ENCODE data around the gene PNPLA7.
A peak's percentile ranks its signal among the peaks of the same experiment; 100 is the strongest.
"Not testable (repeated sequence)": the region's sequence is repeated elsewhere in the genome, so short reads cannot be mapped to it uniquely, and the experiment has no call there.

PNPLA7 gene

DNA sequence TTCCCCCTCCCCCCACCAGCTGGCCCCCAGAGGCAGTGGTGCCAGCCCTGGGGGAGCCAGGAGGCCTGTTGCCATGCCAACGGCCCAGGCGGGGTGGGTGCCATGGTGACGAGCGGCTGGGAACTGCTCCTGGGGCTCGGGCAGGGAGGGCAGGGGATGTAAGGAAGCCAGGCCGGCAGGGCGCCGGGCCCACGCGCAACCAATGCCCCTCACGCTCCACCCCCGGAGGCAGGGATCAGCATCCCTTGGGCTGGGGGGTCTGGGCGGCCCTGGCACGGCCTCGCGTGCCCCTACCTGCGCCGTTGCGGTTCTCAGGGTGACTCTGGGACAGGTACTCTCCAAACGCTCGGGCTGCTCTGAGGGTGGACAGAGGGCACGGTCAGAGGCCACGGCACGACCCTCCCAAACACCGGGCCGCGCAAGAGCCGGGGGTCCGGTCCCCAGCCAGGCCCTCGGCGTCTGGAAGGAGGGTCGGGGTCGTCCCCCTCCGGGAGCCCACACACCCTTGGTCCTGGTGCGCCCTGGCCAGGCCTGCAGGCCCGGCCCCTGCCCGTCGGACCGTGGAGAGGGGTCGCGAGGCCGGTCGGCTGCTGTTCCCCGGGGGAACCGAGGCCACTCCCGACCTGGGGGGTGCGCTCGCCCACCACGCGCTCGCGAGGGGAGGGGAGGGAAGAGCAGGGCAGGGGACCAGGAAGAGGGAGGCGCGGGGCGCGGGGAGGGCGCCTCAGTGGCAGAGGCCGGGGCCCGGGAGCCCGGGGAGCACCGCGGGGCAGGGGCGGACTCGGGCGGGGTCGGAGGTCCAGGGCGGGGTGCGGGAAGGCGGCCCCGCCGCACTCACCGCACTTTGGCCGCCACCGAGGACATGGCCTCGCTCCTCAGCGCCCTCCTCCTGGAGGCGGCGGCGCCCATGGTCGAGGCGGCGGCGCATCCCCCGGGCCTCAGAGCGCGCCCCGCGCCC is 91.7 kb downstream of the PNPLA7 start:
- no peak for DNase-seq

DNA sequence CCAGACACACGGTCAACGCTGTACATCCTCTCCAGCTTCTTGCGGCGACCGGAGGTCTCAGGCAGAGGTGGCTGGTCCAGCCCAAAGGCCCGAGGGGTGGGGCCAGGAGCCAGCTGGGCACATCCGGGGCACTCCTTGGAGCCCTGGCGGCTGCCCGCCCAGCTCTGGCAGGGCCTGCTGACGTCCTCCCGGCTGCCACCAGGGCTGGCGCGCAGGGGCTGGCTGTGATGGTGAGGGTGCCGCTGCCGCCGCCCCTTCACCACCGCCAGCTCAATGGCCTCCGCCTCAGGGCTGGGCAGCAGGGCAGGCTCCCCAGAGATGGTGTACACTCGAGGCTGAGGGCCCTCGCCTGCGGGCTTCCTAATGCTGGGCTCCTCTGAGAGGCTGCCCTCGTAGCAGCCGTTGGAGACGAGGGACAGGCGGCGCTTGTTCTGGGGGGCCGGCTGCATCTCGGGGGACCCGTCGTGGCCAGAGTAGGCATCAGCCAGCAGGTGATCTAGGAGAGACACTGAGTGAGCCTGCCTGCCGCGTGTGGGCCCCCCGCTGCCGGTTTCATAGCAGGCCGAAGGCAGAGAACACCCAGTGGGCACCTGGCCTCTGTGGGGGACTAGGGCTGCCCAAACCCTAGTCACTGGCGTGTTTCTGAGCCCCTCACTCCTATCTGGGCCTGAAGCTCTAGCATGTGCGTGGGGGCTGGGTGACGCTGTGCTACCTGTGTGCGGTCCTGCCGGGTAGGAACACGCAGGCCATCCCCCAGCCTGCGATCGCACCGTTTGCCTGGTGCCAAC is 92.6 kb downstream of the PNPLA7 start:
- no peak for DNase-seq

DNA sequence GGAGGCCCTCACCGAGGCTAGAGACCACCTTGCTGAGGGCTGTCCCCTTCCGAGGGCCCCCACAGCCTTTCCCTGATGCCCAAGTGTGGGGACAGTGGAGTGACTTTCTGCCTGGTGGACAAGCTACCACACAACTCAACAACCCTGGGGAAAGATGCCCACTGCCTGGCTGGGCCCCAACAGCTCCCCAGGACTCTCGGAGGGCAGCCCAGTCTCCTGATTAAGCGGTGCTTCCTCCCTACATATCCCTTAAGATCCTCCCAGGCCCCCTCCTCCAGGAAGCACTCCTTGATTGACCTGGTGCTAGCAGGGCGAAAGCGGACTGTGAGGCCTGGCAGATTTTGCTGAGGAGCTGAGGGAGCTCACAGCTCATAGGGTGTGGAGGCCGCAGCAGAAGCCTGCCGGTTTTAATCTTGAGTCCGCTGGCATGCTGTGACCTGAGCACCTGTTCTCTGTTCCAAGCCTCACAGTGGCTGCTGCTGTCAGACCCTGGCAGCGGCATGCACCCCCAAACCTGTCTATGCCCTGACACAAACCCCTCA is 93.3 kb downstream of the PNPLA7 start:
- no peak for DNase-seq

DNA sequence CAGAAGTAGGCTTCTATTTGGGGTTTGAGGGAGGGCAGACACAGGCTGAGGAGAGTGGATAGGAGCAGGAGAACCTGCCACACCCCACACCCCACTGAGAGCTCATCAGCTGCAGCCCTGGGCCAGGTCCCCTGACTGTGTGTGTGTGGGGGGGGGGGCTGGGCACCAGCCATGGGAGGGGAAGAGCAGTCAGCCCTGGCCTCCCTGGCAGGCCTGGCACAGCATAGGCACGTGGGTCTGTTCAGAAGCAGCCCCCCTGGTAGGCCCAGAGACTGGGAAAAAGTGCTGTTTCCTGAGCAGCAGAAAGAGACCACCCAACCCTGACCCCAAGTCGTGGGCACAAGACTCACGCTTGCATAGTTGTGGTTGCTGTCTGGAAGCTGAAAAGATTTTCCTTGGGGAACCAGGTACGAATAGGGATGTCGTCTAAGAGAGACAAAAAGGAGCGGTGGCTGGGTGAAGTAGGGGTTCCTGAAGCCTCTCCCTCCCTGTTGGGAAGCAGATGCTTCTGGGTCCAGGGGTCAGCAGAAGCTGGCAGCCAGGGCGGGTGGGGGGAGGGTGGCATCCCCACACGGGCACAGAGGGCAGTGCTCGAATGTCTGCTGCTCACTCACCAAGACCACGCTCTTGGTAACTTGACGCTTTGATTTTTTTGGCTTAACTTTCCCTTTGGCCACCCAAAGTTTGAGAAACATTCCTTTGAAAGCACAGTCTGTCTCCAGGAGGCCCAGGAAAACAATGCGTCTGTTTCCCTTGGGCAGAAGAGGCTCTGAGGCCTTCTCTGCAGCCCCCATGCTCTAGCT is 93.9 kb downstream of the PNPLA7 start:
- DNase-seq = no peak

DNA sequence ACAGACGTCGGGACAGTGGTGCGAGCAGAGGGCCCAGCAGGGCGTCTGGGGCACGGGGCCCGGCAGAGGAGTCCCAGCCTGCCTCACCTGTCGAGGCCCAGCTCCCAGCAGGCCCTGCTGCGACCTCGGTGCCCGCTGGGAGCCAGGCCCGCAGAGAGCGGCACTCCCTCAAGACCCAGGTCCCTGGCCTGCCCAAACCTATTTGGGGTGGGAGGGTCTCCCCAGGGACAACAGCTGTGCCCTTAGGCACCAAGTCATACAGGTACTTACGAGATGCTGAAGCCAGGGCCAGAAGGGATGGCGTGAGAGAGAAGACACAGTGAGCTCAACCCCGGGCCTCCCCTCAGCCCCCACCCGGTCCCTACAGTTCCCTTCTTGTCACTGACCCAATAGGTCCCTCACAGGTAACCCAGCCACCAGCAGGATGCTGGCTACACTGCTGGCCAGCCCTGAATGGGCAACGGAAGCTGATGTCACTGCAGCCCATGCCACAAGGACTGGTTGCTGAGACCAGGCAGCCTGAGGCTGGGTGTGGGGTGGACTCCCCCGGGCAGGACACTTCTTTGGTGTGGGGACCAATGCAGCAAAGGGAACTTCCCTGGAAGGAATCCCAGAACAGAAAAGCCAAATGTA is 94.7 kb downstream of the PNPLA7 start:
- no peak for DNase-seq

DNA sequence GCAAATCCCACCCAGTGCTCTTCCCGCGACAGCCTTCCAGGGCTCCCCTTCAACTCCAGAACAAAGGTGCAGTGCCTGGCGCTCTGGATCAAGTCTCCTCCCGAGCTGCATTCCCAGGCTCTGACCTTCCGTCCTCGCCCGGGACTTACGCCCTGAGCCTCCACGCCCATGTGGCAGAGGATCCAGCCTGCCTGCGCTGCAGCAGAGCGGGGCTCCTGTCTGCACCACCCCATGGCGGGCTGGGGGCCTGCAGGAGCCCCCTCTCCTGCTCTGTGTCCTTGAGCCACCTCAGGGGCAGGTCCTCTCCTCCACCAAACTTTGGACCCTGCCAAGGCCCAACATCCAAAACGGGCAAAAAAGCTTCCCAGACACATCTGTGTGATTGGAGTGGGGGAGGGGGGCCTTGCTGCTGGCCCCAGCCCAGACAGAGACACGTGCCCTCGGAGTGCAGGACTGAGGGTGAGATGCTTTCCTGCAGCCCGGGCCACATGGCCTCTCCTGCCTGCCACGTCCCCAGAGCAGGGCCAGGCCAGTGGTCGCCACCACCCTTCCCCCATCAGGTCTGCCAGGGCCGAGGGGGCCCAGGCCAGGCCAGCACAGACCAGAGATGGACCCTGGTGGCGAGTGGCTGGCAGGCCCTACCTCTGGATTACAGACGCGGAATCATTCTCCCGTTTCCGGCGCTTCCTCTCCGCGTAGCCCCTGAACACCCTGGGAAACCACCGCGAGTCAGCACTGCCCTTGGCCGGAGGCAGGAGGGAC is 95.4 kb downstream of the PNPLA7 start:
- no peak for DNase-seq

DNA sequence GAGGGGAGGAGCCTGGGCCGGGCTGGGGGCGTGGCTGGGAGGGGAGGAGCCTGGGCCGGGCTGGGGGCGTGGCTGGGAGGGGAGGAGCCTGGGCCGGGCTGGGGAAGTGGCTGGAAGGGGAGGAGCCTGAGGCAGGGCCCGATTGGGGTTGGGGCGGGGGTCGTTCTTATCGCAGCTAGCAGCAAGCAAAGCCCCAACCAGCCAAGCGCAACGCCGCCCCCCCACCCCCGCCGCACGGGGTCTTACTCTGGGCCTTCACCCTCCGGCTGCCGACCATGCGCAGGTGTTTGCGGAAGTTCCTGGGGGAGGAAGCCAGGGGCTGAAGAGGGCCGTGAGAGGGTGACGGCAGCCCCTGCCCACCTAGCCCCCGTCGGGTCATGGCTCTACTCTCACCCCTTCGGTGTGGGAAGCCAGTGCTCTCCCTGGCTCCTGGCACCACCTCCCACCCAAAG is 96.0 kb downstream of the PNPLA7 start:
- DNase-seq = no peak

DNA sequence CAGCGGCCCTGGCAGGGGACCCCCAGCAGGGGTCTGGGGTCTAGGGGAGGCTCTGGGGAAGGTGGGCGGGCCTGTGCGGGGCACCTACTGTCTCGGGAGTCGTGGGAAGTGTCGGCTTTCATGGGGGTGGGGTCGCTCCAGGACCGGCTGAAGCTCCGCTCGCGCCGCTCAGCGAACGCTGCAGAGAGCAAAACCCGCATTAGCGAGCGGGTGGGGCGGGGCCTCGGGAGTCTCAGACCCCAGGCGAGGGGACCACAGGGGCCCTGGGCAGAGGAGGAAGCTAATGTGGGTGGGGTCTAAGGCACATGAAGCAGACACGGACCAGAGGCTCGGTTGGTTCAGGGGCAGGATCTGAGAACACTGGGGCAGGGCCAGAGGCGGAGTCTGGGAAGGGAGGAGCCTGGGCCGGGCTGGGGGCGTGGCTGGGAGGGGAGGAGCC is 96.5 kb downstream of the PNPLA7 start:
- peak in 1 of 2 experiments; percentile 15 for DNase-seq

DNA sequence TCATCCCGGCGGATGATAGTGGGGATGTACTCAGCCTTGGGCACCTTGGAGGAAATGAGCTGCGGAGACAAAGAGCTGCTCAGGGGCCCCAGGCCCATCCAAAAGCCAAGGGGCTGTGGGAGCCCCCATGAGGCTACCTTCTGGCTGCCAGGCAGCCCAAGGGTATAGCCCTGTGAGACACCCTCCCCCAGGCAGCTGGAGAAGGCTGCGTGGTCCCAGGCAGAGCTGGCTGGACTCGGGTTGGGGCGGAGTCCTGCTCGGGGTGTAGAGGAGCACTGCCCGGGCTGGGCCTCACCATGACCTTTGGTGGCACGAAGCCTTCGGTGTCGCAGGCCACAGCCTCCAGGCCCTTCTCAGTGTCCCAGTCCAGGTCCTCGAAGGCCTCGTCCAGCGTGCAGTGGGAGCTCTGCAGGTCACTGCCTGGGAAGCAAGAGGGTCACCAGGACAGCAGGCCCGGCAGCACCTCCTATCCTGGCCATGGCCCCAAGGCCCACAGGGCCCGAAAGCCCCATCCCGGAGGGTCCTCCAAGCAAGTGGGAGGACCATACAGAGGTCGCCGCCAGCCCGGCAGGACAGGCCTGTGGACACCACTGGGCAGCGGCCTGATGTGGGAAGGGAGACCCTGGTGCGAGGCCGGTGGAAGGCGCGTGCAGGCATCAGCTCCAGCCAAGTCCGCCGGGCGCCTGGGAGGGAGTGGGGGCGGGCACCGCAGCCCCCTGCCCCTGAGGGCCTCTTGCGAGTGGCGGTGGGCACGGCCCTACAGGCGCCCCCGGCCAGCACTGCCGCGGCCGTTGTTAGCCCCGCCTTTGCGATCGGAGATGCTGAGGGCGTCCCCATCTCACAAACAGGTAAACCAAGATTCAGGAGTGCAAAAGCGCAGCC is 97.2 kb downstream of the PNPLA7 start:
- DNase-seq = no peak

DNA sequence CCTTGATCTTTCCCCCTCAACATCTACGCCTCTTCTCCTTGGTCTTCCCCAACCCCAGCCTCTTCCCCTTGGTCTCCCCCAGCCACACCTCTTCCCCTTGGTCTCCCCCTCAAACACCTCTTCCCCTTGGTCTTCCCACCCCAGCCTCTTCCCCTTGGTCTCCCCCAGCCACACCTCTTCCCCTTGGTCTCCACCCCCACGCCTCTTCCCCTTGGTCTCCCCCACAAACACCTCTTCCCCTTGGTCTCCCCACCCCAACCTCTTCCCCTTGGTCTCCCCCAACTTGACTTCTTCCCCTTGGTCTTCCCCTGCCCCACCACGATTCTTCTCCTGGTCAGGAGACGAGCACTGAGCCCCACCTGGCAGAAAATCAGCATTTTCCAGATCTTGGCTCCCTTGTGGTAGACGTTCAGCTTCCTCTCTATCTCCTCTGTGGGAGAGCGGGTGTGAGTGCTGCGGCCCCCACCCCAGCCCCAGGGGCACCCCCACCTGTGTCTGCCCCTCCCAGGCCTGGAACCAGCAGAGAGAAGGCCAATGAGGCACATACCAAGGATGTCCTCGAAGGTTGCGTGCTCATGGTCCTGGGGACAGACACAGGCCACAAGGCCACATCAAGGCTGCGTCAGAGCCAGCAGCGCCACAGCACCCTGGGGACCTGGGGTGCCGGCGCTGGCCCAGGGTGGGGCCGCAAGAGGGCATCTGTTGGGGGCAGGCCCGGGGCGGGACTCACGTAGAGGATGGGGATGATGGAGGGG is 98.0 kb downstream of the PNPLA7 start:
- no peak for DNase-seq

DNA sequence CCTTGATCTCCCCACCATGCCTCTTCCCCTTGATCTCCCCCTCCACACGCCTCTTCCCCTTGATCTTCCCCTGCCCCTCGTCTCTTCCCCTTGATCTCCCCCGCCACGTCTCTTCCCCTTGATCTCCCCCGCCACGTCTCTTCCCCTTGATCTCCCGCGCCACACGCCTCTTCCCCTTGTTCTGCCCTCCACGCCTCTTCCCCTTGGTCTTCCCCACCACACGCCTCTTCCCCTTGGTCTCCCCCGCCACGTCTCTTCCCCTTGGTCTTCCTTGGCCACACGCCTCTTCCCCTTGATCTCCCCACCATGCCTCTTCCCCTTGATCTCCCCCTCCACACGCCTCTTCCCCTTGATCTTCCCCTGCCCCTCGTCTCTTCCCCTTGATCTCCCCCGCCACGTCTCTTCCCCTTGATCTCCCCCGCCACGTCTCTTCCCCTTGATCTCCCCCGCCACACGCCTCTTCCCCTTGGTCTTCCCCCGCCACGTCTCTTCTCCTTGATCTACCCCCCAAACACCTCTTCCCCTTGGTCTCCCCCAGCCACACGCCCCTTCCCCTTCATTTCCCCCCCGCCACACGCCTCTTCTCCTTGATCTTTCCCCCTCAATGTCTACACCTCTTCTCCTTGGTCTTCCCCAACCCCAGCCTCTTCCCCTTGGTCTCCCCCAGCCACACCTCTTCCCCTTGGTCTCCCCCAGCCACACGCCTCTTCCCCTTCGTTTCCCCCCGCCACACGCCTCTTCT is 98.8 kb downstream of the PNPLA7 start:
- DNase-seq = not testable (repeated sequence)

DNA sequence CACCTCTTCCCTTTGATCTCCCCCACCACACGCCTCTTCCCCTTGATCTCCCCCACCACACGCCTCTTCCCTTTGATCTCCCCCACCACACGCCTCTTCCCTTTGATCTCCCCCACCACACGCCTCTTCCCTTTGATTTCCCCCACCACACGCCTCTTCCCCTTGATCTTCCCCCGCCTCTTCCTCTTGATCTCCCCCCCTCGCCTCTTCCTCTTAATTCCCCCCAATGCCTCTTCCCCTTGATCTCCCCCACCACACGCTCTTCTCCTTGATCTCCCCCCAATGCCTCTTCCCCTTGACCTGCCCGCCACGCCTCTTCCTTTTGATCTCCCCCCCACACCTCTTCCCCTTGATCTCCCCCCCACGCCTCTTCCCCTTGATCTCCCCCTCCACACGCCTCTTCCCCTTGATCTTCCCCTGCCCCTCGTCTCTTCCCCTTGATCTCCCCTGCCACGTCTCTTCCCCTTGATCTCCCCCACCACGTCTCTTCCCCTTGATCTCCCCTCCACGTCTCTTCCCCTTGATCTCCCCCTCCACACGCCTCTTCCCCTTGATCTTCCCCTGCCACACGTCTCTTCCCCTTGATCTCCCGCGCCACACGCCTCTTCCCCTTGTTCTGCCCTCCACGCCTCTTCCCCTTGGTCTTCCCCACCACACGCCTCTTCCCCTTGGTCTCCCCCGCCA is 99.5 kb downstream of the PNPLA7 start:
- DNase-seq = not testable (repeated sequence)

DNA sequence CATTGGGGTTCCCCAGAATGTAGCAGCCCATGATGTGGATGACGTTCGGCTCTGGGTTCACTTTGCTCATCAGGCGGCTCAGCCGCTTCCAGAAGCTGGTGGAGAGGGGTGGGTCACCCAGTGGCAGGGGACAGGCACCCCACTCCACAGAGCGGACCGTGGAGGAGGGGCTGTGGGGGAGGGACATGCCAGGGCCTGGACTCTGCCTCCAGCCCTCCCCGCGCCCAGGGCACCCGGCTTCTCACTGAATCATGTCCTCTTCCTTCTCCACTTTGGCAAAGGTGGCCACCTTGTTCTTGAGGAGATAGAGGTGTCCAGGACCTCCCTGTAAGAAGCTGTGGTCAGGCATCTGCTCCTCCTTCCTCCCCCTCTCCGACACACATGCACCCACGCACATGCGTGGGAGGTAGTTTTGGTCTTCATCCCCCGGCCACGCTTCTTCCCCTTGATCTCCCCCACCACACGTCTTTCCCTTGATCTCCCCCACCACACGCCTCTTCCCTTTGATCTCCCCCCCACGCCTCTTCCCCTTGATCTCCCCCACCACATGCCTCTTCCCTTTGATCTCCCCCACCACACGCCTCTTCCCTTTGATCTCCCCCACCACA is 100.2 kb downstream of the PNPLA7 start:
- no peak for DNase-seq

DNA sequence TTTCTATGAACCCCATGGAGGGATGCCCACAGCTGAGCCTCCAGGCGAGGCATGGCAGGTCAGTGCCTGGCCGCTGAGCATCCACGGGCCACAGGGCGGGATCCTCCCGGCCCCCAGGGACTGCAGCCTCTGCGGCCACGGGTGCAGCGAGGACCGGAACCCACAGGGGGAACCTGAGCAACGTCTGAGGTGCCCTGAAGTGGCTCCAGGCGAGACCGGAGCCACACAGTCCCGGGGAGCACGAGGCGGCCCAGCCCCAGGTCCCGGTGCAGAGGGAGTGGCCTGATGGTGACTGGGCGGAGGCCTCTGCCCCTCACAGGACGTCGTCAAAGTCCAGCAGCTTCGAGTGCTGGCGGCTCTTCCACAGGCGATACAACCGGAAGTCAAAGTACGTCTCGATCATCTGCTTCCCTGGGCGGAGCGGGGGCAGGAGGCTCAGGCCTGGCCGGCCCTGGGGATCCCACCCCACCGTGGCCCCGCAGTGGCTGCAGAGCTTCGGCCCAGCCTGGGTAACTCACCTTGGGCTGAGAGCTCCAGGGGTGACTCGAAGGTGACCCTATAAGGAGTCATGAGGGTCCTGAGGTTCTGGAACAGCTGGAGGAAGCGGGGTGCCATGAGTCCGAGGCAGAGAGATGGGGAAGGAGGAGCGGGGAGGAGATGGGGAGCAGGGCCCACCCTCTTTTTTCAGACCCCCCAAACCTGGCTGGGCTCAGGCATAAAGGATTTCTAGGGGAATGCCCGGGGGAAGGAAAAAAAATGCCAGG is 100.9 kb downstream of the PNPLA7 start:
- no peak for DNase-seq

DNA sequence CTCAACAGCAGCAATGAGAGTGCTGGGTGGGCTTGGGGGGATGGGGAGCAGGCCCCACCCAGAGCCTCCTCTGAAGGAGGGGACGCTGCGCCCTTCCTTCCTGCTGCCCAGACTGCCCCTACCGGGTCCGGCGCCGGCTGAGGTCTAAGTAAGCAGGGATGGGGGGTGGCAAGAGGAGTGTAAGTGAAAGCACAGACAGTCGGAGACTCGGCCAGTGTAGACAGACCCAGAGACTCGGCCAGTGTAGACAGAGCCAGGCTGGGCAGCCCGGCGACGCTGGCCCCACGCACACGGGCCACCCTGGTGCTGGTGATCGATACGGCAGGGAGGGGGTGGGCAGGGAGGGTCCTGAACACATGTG is 101.6 kb downstream of the PNPLA7 start:
- no peak for DNase-seq

DNA sequence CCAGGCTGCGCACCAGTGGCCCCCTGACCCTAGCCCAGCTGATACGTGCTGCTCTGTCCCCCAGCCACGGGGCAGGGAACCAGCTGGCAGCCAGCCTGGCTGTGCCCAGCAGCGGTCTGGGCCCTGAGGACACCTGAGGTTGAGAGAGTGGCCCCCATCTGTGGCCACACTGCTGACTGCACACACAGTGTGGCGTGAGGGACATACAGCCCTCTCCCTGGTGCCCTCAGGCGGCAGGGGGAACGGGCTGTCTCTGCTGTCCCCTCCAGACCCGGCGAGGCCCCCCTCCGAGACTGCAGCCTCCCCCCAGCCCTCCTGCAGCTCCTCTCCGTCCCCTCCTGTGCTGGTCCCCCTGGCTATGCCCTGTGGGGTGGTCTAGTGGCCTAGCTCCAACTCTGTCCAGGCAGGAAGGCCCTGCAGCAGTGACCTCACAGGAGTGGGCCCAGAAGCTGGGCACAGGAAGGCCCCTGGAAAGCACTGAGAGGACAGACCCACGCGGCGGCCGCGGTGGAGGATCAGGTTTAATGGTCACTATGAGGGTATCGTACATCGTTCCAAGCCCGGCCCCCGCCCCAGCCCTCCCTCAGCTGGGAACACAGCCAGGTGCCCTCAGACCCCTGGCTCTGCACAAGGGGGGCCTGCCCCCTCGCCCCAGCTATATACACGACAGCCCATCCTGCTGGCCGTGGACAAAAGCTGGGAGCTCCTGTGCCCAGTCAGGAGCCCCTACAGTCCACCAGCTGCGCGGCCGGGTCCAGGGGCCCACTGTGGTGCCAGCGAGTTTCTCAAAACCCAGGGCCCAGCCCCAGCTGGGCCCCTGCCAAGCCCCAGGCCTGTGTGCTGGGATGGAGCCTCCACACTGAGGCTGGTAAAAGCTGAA is 102.2 kb downstream of the PNPLA7 start:
- no peak for DNase-seq

Measured in SW 1271 (cell line).